Naive thymus-derived CD4-positive, alpha-beta T cell (primary cell): ENCODE measurements around the gene DCTD. TPM values are rescaled to one million over a fixed set of nuclear protein-coding genes. Genes with fewer than 3 reads are reported as not detected.

Experiments
- ATAC-seq: fragments of 150-1000 bp; cut with Tn5 transposase; 2 replicates; pipeline ENCODE4 v1.10.0; 2021; ENCODE audit warnings: mild to moderate bottlenecking, moderate library complexity
- CTCF ChIA-PET: fragments of 350-600 bp; sonication (Branson Sonifier 250); formaldehyde crosslinking; loops from one replicate; lab custom pipeline; 2021; ENCODE audit warnings: antibody characterized with exemption; lab: Charles Lee
- POLR2A ChIA-PET: fragments of 350-600 bp; sonication (Branson Sonifier 250); formaldehyde crosslinking; loops from one replicate; lab custom pipeline; 2021; ENCODE audit warnings: antibody characterized with exemption, inconsistent platforms; lab: Charles Lee
- DNase-seq, 9 donors: peaks; one replicate each; pipeline versions ENCODE4 v3.0.0 to v3.0.0-alpha.2; 2020 to 2022; ENCODE audit warnings: mixed read lengths in 1 of 9
- H3K27ac ChIP-seq: one replicate; pipeline ENCODE4 v1.7.0; 2013; ENCODE audit warnings: mild to moderate bottlenecking, low read depth, low read length, moderate library complexity
- H3K27me3 ChIP-seq, 2 donors: one replicate each; pipeline ENCODE4 v1.7.0; 2013; ENCODE audit warnings: low read length in 2 of 2, mild to moderate bottlenecking in 2 of 2, moderate library complexity in 2 of 2; ENCODE audit not compliant: control insufficient read depth in 2 of 2, insufficient read depth in 2 of 2
- H3K36me3 ChIP-seq, 3 experiments: 1 replicate in 2 of 3; 2 replicates in 1 of 3; pipeline ENCODE4 v1.7.0; 2013; ENCODE audit warnings: low read length in 3 of 3, mild to moderate bottlenecking in 3 of 3, moderate library complexity in 1 of 3; ENCODE audit not compliant: insufficient read depth in 3 of 3, control insufficient read depth in 2 of 3
- H3K4me1 ChIP-seq, 2 donors: one replicate each; pipeline ENCODE4 v1.7.0; 2013; ENCODE audit warnings: low read length in 2 of 2, mild to moderate bottlenecking in 2 of 2, moderate library complexity in 1 of 2; ENCODE audit not compliant: control insufficient read depth in 2 of 2, insufficient read depth in 2 of 2
- H3K4me3 ChIP-seq: 2 replicates; pipeline ENCODE4 v1.7.0; 2013; ENCODE audit warnings: mild to moderate bottlenecking, low read length
- H3K9me3 ChIP-seq, 3 experiments: 1 replicate in 2 of 3; 2 replicates in 1 of 3; pipeline ENCODE4 v1.7.0; 2013; ENCODE audit warnings: low read length in 3 of 3; ENCODE audit not compliant: control insufficient read depth in 2 of 3
- H3K27ac Mint-ChIP-seq, 9 donors: one replicate each; pipeline ENCODE4 v1.8.0; 2020 to 2022; ENCODE audit warnings: mixed read lengths in 9 of 9, mild to moderate bottlenecking in 8 of 9, moderate library complexity in 5 of 9, inconsistent platforms in 2 of 9
- H3K27me3 Mint-ChIP-seq, 5 donors: one replicate each; pipeline ENCODE4 v1.8.0; 2021 to 2022; ENCODE audit warnings: mixed read lengths in 5 of 5, mild to moderate bottlenecking in 1 of 5
- H3K36me3 Mint-ChIP-seq, 5 donors: one replicate each; pipeline ENCODE4 v1.8.0; 2020 to 2022; ENCODE audit warnings: mixed read lengths in 5 of 5, mild to moderate bottlenecking in 3 of 5, inconsistent platforms in 1 of 5
- H3K4me1 Mint-ChIP-seq, 7 donors: one replicate each; pipeline ENCODE4 v1.8.0; 2020 to 2022; ENCODE audit warnings: mixed read lengths in 7 of 7, mild to moderate bottlenecking in 3 of 7, inconsistent platforms in 1 of 7
- H3K4me3 Mint-ChIP-seq, 10 donors: one replicate each; pipeline ENCODE4 v1.8.0; 2020 to 2022; ENCODE audit warnings: mild to moderate bottlenecking in 10 of 10, mixed read lengths in 10 of 10, moderate library complexity in 6 of 10, inconsistent platforms in 2 of 10
- H3K9me3 Mint-ChIP-seq, 11 donors: one replicate each; pipeline ENCODE4 v1.8.0; 2020 to 2022; ENCODE audit warnings: mixed read lengths in 11 of 11, mild to moderate bottlenecking in 4 of 11, inconsistent platforms in 1 of 11, moderate library complexity in 1 of 11
- intact Hi-C, 2 donors: fragments of 100-400 bp; cut with micrococcal nuclease; formaldehyde crosslinking; loops; one replicate each; pipeline ENCODE4 v1.15.1; 2023
- polyA plus RNA-seq, 2 donors: library from polyadenylated mRNA; unstranded; fragments of 300-500 nt; fragmentation: Illumina TruSeq; gene quantifications; one replicate each; pipeline ENCODE4 v1.2.3, GENCODE V29; 2021
- total RNA-seq, 6 experiments: library from RNA in 5 of 6; stranded (reverse) in 5 of 6; gene quantifications; 1 replicate in 5 of 6; 2 replicates in 1 of 6; pipeline ENCODE4 v1.2.3 and lab custom pipeline; 2021 to 2026

DCTD gene
- total and polyA plus RNA-seq, 7 experiments from 2014 or later = 61.4 to 84.7 (median 70.6) TPM

DNA sequence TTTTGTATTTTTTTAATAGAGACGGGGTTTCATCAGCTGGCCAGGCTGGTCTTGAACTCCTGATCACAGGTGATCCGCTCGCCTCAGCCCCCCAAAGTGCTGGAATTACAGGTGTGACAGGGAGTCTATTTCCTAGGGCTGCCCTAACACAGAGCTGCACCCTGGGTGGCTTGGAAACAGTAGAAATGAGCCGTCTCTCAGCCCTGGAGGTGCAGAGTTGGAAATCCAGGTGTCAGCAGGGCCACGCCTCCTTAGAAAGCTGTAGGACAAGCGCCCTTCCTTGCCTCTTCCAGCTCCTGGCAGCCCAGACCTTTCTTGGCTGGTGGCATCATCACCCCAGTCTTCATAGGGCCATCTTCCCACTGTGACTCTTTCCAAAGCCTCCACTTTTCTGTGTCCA, 71.6 kb downstream of the DCTD start:
- intact Hi-C loops = no loop called here
- Histone ChIP-seq H3K4me1 (no peaks in the 10 kb centered on the region), H3K4me3 (no peak overlapping the region), H3K27me3 (no peaks in the 10 kb centered on the region), H3K36me3 (no peaks in the 10 kb centered on the region), H3K9me3 (no peaks in the 10 kb centered on the region), H3K27ac (no peak overlapping the region)
- H3K36me3 Mint-ChIP-seq = no peaks in the 10 kb centered on the region
- no peak overlapping the region for H3K4me3 Mint-ChIP-seq
- no peak overlapping the region for H3K27ac Mint-ChIP-seq
- POLR2A ChIA-PET = no interaction called here
- DNase-seq (no peak), ATAC-seq (no peak)
- H3K27me3 Mint-ChIP-seq = peaks cover 0 to 10% (median 7%) of the 10 kb centered on the region in 5 donors
- no peaks in the 10 kb centered on the region for H3K4me1 Mint-ChIP-seq
- CTCF ChIA-PET = no interaction called here
- peaks cover 0 to 2% (median 0%) of the 10 kb centered on the region in 11 donors for H3K9me3 Mint-ChIP-seq

DNA sequence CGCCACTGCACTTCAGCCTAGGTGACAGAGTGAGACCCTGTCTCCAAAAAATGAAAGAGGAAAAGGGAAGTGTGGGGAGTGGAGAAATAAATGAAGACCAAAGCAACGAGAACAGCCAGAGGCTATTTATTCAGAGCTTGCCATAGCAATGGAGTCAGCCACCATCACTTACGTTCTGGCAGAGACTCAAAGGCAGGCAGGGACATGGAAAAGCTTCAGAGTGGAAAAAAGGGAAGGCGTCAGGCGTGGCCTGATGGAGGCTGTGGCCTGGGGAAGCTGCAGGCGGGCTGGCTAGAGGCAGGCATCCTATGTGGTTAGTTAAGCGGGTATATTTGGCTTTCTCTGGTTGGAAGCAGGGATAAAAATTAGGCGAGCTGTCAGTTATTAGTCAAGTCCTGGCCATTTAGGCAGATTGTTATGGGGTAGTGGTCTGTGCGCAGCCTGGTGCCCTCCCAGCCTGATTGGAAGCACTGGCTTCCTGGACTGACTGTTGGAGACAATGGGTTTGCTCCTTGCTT, 73.3 kb downstream of the DCTD start:
- ATAC-seq (no peak), DNase-seq (no peak)
- ChIA-PET POLR2A (no interaction called here), CTCF (no interaction called here)
- Mint-ChIP-seq H3K27me3 (peaks cover 0 to 23% (median 10%) of the 10 kb centered on the region in 5 donors), H3K4me1 (no peaks in the 10 kb centered on the region), H3K9me3 (peaks cover 0 to 2% (median 0%) of the 10 kb centered on the region in 11 donors), H3K36me3 (no peaks in the 10 kb centered on the region), H3K27ac (no peak overlapping the region), H3K4me3 (no peak overlapping the region)
- Histone ChIP-seq H3K27ac (no peak overlapping the region), H3K27me3 (no peaks in the 10 kb centered on the region), H3K9me3 (no peaks in the 10 kb centered on the region), H3K36me3 (no peaks in the 10 kb centered on the region), H3K4me3 (no peak overlapping the region), H3K4me1 (no peaks in the 10 kb centered on the region)
- intact Hi-C loops = no loop called here

DNA sequence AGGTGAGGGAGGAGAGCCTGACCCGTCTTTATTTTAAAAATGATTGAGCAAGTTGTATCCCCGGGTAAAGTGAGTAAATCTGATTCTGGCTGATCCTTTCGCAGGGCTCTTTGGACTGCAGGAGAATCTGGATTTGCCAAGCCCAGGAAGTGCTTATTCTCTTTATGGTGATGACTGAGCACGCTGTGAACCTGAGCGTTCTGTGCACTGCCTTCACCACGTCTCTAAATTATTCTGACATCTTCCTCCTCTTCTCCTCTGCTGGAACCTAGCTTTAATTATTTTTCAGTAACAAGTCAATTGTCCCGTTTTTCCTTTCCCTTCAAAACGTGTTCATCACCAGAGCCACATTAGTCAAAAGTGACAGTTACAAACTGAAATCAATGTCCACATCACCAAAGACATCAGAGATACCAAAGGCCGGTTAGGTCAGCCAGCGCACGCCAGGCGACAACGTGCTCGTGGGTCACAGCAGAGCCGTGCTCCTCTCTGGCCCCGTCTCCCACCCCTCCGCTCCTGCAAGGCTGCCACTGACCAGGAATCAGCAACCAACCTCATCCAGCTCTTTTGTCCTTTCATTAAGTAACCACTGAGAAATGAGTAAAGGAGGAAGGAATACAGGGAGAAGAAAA, 74.3 kb downstream of the DCTD start:
- Histone ChIP-seq H3K36me3 (no peaks in the 10 kb centered on the region), H3K9me3 (no peaks in the 10 kb centered on the region), H3K27me3 (no peaks in the 10 kb centered on the region), H3K4me1 (no peaks in the 10 kb centered on the region), H3K27ac (no peak overlapping the region), H3K4me3 (no peak overlapping the region)
- ChIA-PET POLR2A (no interaction called here), CTCF (no interaction called here)
- H3K27me3 Mint-ChIP-seq = peaks cover 0 to 33% (median 13%) of the 10 kb centered on the region in 5 donors
- no peak overlapping the region for H3K4me3 Mint-ChIP-seq
- ATAC-seq = no peak
- H3K4me1 Mint-ChIP-seq = no peaks in the 10 kb centered on the region
- DNase-seq = no peak
- intact Hi-C loops = no loop called here
- no peaks in the 10 kb centered on the region for H3K36me3 Mint-ChIP-seq
- H3K9me3 Mint-ChIP-seq = peaks cover 0 to 2% (median 0%) of the 10 kb centered on the region in 11 donors
- no peak overlapping the region for H3K27ac Mint-ChIP-seq

DNA sequence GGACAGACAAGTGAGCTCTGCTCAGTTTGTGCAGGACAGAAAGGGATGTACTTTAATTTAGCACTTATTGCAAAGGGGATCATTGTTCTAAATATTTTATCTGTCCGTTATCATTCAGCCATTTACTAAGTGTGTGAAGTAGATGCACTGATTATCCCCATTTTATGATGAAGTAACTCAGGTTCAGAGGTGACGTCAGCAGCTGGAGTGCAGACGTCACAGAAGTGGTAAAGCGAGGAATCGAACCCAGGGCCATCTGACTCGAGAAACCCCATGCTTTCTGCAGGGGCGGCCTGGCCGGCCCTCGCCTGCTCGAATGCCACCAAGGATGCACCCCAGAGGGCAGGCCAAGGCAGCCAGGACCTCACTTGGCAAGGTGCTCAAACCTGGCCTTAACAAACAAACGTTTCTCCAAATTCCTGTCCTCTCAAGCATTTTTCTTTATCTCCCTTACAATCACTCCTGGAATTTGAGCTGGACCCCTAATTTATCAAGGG, 75.0 kb downstream of the DCTD start:
- Histone ChIP-seq H3K36me3 (no peaks in the 10 kb centered on the region), H3K4me3 (no peak overlapping the region), H3K4me1 (no peaks in the 10 kb centered on the region), H3K9me3 (no peaks in the 10 kb centered on the region), H3K27me3 (no peaks in the 10 kb centered on the region), H3K27ac (no peak overlapping the region)
- peaks cover 0 to 2% (median 0%) of the 10 kb centered on the region in 11 donors for H3K9me3 Mint-ChIP-seq
- no peak overlapping the region for H3K27ac Mint-ChIP-seq
- intact Hi-C loops = no loop called here
- ChIA-PET CTCF (no interaction called here), POLR2A (no interaction called here)
- H3K27me3 Mint-ChIP-seq = peaks cover 0 to 41% (median 19%) of the 10 kb centered on the region in 5 donors
- H3K4me1 Mint-ChIP-seq = peaks cover 0 to under 1% (median 0%) of the 10 kb centered on the region in 7 donors
- no peak for DNase-seq
- peaks cover 0 to 3% (median 0%) of the 10 kb centered on the region in 5 donors for H3K36me3 Mint-ChIP-seq
- ATAC-seq = no peak
- H3K4me3 Mint-ChIP-seq = no peak overlapping the region

DNA sequence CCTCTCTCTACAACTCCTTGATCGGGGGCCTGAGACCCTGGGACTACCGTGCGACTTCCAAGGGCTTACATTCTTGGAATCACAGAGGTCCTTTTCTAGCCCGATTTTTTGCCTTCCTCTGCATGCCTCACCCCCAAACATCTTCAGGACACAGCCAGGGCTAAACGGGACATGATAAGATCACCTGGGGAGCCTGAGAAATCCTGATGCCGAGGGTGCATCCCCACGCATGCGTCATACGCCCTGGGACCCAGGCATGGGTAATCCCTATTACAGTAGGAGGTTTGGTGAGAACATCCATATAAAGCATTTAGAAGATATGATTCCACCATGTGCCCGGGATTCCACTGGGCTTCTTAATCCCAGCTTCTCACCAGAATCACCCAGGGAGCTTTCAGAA, 77.1 kb downstream of the DCTD start:
- peaks cover 5 to 61% (median 36%) of the 10 kb centered on the region in 5 donors for H3K27me3 Mint-ChIP-seq
- Histone ChIP-seq H3K9me3 (no peaks in the 10 kb centered on the region), H3K27ac (no peak overlapping the region), H3K36me3 (no peaks in the 10 kb centered on the region), H3K4me1 (no peaks in the 10 kb centered on the region), H3K4me3 (no peak overlapping the region), H3K27me3 (no peaks in the 10 kb centered on the region)
- H3K27ac Mint-ChIP-seq = no peak overlapping the region
- H3K4me3 Mint-ChIP-seq = no peak overlapping the region
- H3K36me3 Mint-ChIP-seq = peaks cover 0 to 7% (median 3%) of the 10 kb centered on the region in 5 donors
- DNase-seq (no peak), ATAC-seq (no peak)
- peaks cover 0 to 5% (median 0%) of the 10 kb centered on the region in 7 donors for H3K4me1 Mint-ChIP-seq
- ChIA-PET CTCF (no interaction called here), POLR2A (no interaction called here)
- peaks cover 0 to 4% (median 0%) of the 10 kb centered on the region in 11 donors for H3K9me3 Mint-ChIP-seq
- intact Hi-C loops = no loop called here

Other genes with a start within 250 kb of the DCTD start
- 10 to 100 TPM in 3 of 5 experiments, 1 to 10 TPM in 1, under 1 TPM in 1; 0.07 to 13.8 (median 10.9) TPM for gene WWC2, start 181.9 kb upstream of the DCTD start, total RNA-seq
- gene WWC2, start 181.9 kb upstream of the DCTD start, polyA plus RNA-seq = 1 to 10 TPM; 1.8 to 1.9 TPM